CD14-positive monocyte (primary cell): ENCODE data around the gene MBD2. TPM values are rescaled to one million over a fixed set of nuclear protein-coding genes. Genes with fewer than 3 reads are reported as not detected.
A peak's percentile ranks its signal among the peaks of the same experiment; 100 is the strongest.

Experiments
- DNase-seq, 3 donors: peaks; one replicate each; pipeline ENCODE4 v3.0.0-alpha.2; 2011 to 2022
- H2AFZ ChIP-seq: 2 replicates; pipeline ENCODE4 v1.6.0; 2012; ENCODE audit warnings: mild to moderate bottlenecking, low read depth, low read length, inconsistent platforms; ENCODE audit not compliant: insufficient read depth, poor library complexity, severe bottlenecking
- H3K27ac ChIP-seq, 2 donors: 1 replicate in 1 of 2; 2 replicates in 1 of 2; pipeline ENCODE4 v1.5.1; 2012 to 2013; ENCODE audit warnings: low read length in 2 of 2, control low read depth in 1 of 2, inconsistent platforms in 1 of 2, low read depth in 1 of 2, mild to moderate bottlenecking in 1 of 2
- H3K27me3 ChIP-seq, 2 donors: one replicate each; pipeline versions ENCODE4 v1.6.0 to v1.6.1; 2011 to 2013; ENCODE audit warnings: low read length in 2 of 2; ENCODE audit not compliant: control insufficient read depth in 2 of 2, insufficient read depth in 2 of 2
- H3K36me3 ChIP-seq, 2 donors: replicated peaks in 1 of 2; 1 replicate in 1 of 2; 2 replicates in 1 of 2; pipeline versions ENCODE4 v1.5.1 to v1.6.1; 2012 to 2013; ENCODE audit warnings: low read length in 2 of 2, control low read depth in 1 of 2, inconsistent platforms in 1 of 2, mild to moderate bottlenecking in 1 of 2; ENCODE audit not compliant: insufficient read depth in 2 of 2, control insufficient read depth in 1 of 2
- H3K4me1 ChIP-seq, 2 donors: 1 replicate in 1 of 2; 2 replicates in 1 of 2; pipeline versions ENCODE4 v1.5.1 to v1.6.1; 2012 to 2013; ENCODE audit warnings: low read length in 2 of 2, control low read depth in 1 of 2, inconsistent platforms in 1 of 2, mild to moderate bottlenecking in 1 of 2, moderate library complexity in 1 of 2; ENCODE audit not compliant: insufficient read depth in 2 of 2, control insufficient read depth in 1 of 2
- H3K4me2 ChIP-seq: replicated peaks from 2 replicates; pipeline ENCODE3; 2012; ENCODE audit warnings: low read length, moderate library complexity, mild to moderate bottlenecking; ENCODE audit not compliant: poor library complexity, severe bottlenecking; ENCODE audit errors: extremely low read depth
- H3K4me3 ChIP-seq, 3 experiments: fragments of 200-600 bp in 1 of 3; sonication (generic) in 1 of 3; replicated peaks in 1 of 3; 1 replicate in 2 of 3; 2 replicates in 1 of 3; pipeline ENCODE4 v1.5.1; 2011 to 2013; ENCODE audit warnings: low read length in 3 of 3, mild to moderate bottlenecking in 3 of 3, control low read depth in 2 of 3, low read depth in 2 of 3, inconsistent platforms in 1 of 3, moderate library complexity in 1 of 3
- H3K79me2 ChIP-seq: 2 replicates; pipeline ENCODE4 v1.6.0; 2012; ENCODE audit warnings: mild to moderate bottlenecking, control low read depth, inconsistent platforms, low read length, moderate library complexity; ENCODE audit not compliant: insufficient read depth
- H3K9ac ChIP-seq: 2 replicates; pipeline ENCODE4 v1.6.0; 2017; ENCODE audit warnings: low read length, mild to moderate bottlenecking; ENCODE audit not compliant: insufficient read depth, poor library complexity, severe bottlenecking
- H3K9me3 ChIP-seq, 2 donors: replicated peaks in 1 of 2; 1 replicate in 1 of 2; 2 replicates in 1 of 2; pipeline versions ENCODE4 v1.5.1 to v1.6.1; 2012 to 2013; ENCODE audit warnings: low read length in 2 of 2, control low read depth in 1 of 2; ENCODE audit not compliant: control insufficient read depth in 1 of 2, insufficient read depth in 1 of 2
- H4K20me1 ChIP-seq: 2 replicates; pipeline ENCODE4 v1.6.0; 2012; ENCODE audit warnings: mild to moderate bottlenecking, low read length, control low read depth, moderate library complexity; ENCODE audit not compliant: insufficient read depth
- H3K27ac Mint-ChIP-seq, 7 donors: one replicate each; pipeline ENCODE4 v1.8.0; 2020; ENCODE audit warnings: mild to moderate bottlenecking in 7 of 7, mixed read lengths in 7 of 7, moderate library complexity in 6 of 7, inconsistent platforms in 2 of 7
- H3K27me3 Mint-ChIP-seq, 3 donors: one replicate each; pipeline ENCODE4 v1.8.0; 2021 to 2022; ENCODE audit warnings: low read depth in 3 of 3, mild to moderate bottlenecking in 3 of 3, mixed read lengths in 3 of 3, moderate library complexity in 3 of 3, inconsistent platforms in 1 of 3
- H3K36me3 Mint-ChIP-seq, 2 donors: one replicate each; pipeline ENCODE4 v1.8.0; 2020; ENCODE audit warnings: mixed read lengths in 2 of 2, inconsistent platforms in 1 of 2, mild to moderate bottlenecking in 1 of 2
- H3K4me1 Mint-ChIP-seq: one replicate; pipeline ENCODE4 v1.8.0; 2020; ENCODE audit warnings: mild to moderate bottlenecking, mixed read lengths
- H3K4me3 Mint-ChIP-seq, 2 donors: one replicate each; pipeline ENCODE4 v1.8.0; 2020; ENCODE audit warnings: mild to moderate bottlenecking in 2 of 2, mixed read lengths in 2 of 2, moderate library complexity in 1 of 2
- H3K9me3 Mint-ChIP-seq, 7 donors: one replicate each; pipeline ENCODE4 v1.8.0; 2020 to 2022; ENCODE audit warnings: mixed read lengths in 7 of 7, mild to moderate bottlenecking in 6 of 7, moderate library complexity in 6 of 7, inconsistent platforms in 2 of 7
- WGBS: methylation state at CpG from one replicate; pipeline ENCODE4 v1.1.5; 2013; ENCODE audit warnings: missing lambda C conversion rate; ENCODE audit not compliant: insufficient coverage; 5-methylcytosine and 5-hydroxymethylcytosine counted together
- intact Hi-C, 2 donors: fragments of 100-400 bp; cut with micrococcal nuclease; formaldehyde crosslinking; loops; one replicate each; pipeline versions ENCODE4 v1.15.0 to v1.15.1; 2023
- polyA plus RNA-seq, 3 donors: library from polyadenylated mRNA; depleted of rRNA in 1 of 3; unstranded in 2 of 3; stranded (reverse) in 1 of 3; fragments of 300-500 nt in 2 of 3; fragments of >200 nt in 1 of 3; fragmentation: Illumina TruSeq in 2 of 3; gene quantifications; 1 replicate in 2 of 3; 2 replicates in 1 of 3; pipeline ENCODE4 v1.2.3, GENCODE V29; 2012 to 2021
- TF ChIP-seq, protein P1 (sequence below): fragments of 200-600 bp; IDR thresholded peaks from one replicate; pipeline ENCODE4 v1.8.0; 2022; ENCODE audit warnings: antibody characterized with exemption, mild to moderate bottlenecking

MBD2 gene
- polyA plus RNA-seq, 3 donors = 11.6 to 64.9 (median 25.2) TPM

DNA sequence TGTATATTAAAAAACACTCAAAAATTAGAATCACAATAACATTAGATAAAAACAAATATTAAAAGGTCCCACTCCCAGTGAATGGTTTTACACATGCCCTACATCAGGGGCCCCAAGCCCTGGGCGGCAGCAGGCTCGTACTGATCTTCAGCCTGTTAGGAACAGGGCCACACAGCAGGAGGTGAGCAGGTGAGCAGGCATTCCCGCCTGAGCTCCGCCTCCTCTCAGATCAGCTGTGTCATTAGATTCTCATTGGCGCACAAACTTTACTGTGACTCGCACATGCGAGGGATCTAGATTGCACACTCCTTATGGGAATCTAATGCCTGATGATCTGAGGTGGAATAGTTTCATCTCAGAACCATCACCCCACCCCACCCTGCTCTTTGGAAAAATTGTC is 74.2 kb downstream of the MBD2 start:
- peaks cover 31 to 36% of the 10 kb centered on the region in 2 donors for H3K36me3 ChIP-seq
- no peak overlapping the region for H3K9ac ChIP-seq
- Mint-ChIP-seq H3K4me3 (no peak overlapping the region), H3K9me3 (peaks cover 0 to 1% (median 0%) of the 10 kb centered on the region in 7 donors), H3K4me1 (peaks cover 2% of the 10 kb centered on the region), H3K36me3 (peaks cover 45 to 52% of the 10 kb centered on the region in 2 donors), H3K27ac (peak overlapping the region in 1 of 7 donors; percentile 13), H3K27me3 (no peaks in the 10 kb centered on the region)
- H3K4me2 ChIP-seq = no peak overlapping the region
- 100% methylated on average over 2 of the region's 7 CpGs for WGBS
- TF ChIP-seq, protein P1, sequence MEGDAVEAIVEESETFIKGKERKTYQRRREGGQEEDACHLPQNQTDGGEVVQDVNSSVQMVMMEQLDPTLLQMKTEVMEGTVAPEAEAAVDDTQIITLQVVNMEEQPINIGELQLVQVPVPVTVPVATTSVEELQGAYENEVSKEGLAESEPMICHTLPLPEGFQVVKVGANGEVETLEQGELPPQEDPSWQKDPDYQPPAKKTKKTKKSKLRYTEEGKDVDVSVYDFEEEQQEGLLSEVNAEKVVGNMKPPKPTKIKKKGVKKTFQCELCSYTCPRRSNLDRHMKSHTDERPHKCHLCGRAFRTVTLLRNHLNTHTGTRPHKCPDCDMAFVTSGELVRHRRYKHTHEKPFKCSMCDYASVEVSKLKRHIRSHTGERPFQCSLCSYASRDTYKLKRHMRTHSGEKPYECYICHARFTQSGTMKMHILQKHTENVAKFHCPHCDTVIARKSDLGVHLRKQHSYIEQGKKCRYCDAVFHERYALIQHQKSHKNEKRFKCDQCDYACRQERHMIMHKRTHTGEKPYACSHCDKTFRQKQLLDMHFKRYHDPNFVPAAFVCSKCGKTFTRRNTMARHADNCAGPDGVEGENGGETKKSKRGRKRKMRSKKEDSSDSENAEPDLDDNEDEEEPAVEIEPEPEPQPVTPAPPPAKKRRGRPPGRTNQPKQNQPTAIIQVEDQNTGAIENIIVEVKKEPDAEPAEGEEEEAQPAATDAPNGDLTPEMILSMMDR = no peak
- no peaks in the 10 kb centered on the region for H3K79me2 ChIP-seq
- H3K27me3 ChIP-seq = no peaks in the 10 kb centered on the region
- no peaks in the 10 kb centered on the region for H3K4me1 ChIP-seq
- intact Hi-C loops = no loop called here
- no peaks in the 10 kb centered on the region for H3K9me3 ChIP-seq
- no peak overlapping the region for H3K27ac ChIP-seq
- H2AFZ ChIP-seq = no peak overlapping the region
- H3K4me3 ChIP-seq = no peak overlapping the region
- DNase-seq = no peak
- peaks cover 32% of the 10 kb centered on the region for H4K20me1 ChIP-seq

DNA sequence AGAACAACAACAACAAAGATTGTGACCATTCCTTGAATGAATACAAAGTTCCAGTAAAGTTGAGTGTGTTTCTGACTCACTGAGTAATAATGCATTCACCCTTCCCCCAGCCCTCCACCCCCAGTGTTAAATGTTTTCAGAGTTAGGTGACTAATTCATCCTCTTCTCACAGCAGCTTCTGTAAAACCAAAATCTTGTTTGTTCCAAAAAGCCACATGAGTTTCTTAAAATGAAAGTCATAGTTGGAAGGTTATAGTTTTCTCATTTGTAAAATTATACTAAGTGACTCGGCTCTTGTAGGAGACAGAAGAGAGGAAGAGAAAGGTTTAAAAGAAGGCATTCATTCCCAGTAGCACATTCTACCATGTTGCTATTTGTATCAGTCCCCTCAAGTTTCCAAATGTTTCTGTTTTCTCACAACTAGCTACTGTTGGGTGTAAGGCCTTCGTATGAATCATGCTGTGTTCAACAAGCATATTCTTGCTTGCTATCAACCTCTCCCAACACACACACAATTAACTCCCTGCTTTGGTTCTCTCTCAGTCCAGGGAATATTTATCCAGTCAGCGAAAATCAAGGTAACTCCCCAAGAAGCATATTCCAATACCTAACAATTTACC is 75.3 kb downstream of the MBD2 start:
- no CpG with 5 or more reads among the region's 3 CpGs for WGBS
- Histone ChIP-seq H2AFZ (no peak overlapping the region), H3K27me3 (no peaks in the 10 kb centered on the region), H3K4me1 (no peaks in the 10 kb centered on the region), H3K9me3 (no peaks in the 10 kb centered on the region), H3K79me2 (no peaks in the 10 kb centered on the region), H3K4me3 (no peak overlapping the region), H3K36me3 (peaks cover 22 to 25% of the 10 kb centered on the region in 2 donors), H3K9ac (no peak overlapping the region), H3K4me2 (no peak overlapping the region), H3K27ac (no peak overlapping the region), H4K20me1 (peaks cover 22% of the 10 kb centered on the region)
- Mint-ChIP-seq H3K36me3 (peaks cover 35 to 42% of the 10 kb centered on the region in 2 donors), H3K4me3 (no peak overlapping the region), H3K9me3 (peaks cover 0 to 2% (median 0%) of the 10 kb centered on the region in 7 donors), H3K4me1 (peaks cover 2% of the 10 kb centered on the region), H3K27me3 (no peaks in the 10 kb centered on the region), H3K27ac (peak overlapping the region in 1 of 7 donors; percentile 63)
- intact Hi-C loops = no loop called here
- DNase-seq = no peak
- TF ChIP-seq, protein P1 = no peak
